Pancreas (tissue), 10 donors: ENCODE results near the gene HOXA6. TPM values are rescaled to one million over a fixed set of nuclear protein-coding genes. Genes with fewer than 3 reads are reported as not detected.
A peak's percentile ranks its signal among the peaks of the same experiment; 100 is the strongest.

Source experiments
- ATAC-seq, 4 donors: fragments of 200-7000 bp; cut with Tn5 transposase; one replicate each; pipeline versions ENCODE4 v1.8.0 to v1.9.1; 2020; ENCODE audit warnings: mild to moderate bottlenecking in 4 of 4, moderate library complexity in 4 of 4
- DNase-seq, 6 donors: peaks; one replicate each; pipeline ENCODE4 v3.0.0-alpha.2; 2020
- FAIRE-seq: peaks from 2 replicates; lab custom pipeline; 2012; peaks lifted over from hg19 to GRCh38; lab: Jason Lieb, UNC
- H3K27ac ChIP-seq, 4 donors: fragments of 200-600 bp; sonication (generic); 1 replicate in 3 of 4; 2 replicates in 1 of 4; pipeline versions ENCODE4 v1.5.0 to v1.8.0; 2020
- H3K27me3 ChIP-seq, 4 donors: fragments of 200-600 bp; one replicate each; pipeline ENCODE4 v1.8.0; 2021
- H3K36me3 ChIP-seq, 3 donors: fragments of 200-600 bp; sonication (generic) in 1 of 3; one replicate each; pipeline versions ENCODE4 v1.5.0 to v1.8.0; 2020 to 2021
- H3K4me1 ChIP-seq, 3 donors: fragments of 200-600 bp; one replicate each; pipeline ENCODE4 v1.8.0; 2021
- H3K4me3 ChIP-seq, 4 donors: fragments of 200-600 bp; sonication (generic) in 2 of 4; one replicate each; pipeline versions ENCODE4 v1.5.0 to v1.8.0; 2020 to 2021
- H3K9me3 ChIP-seq, 4 donors: fragments of 200-600 bp; one replicate each; pipeline ENCODE4 v1.8.0; 2021
- WGBS, 2 donors: extraction: QIAGEN DNeasy Blood & Tissue Kit; methylation state at CpG; one replicate each; pipeline ENCODE4 v1.1.7; 2013; 5-methylcytosine and 5-hydroxymethylcytosine counted together
- intact Hi-C, 3 donors: fragments of 100-400 bp; cut with DNase I; formaldehyde crosslinking; loops; one replicate each; pipeline versions ENCODE4 v1.11.1 to v1.14.2; 2022
- polyA plus RNA-seq, 2 donors: library from polyadenylated mRNA; stranded (reverse); fragments of 200-250 nt; gene quantifications; one replicate each; pipeline ENCODE4 v1.2.3, GENCODE V29; 2013
- total RNA-seq, 6 donors: library from RNA; stranded (reverse); fragmentation: NEBNext Ultra II Directional in 4 of 6; extraction: Animal tissue kit (Norgen Biotek cat#: 25700) in 4 of 6; gene quantifications; one replicate each; pipeline versions ENCODE4 v1.2.1 to v1.2.4, GENCODE V29; 2021 to 2023
- TF ChIP-seq, protein P1 (sequence below), 4 donors: fragments of 200-600 bp; sonication (generic) in 3 of 4; IDR thresholded peaks; one replicate each; pipeline versions ENCODE4 v1.5.0 to v1.8.0; 2021; ENCODE audit warnings: antibody characterized with exemption in 4 of 4
- donor health status: healthy with polysubstance abuse.
- donor health status: DM: no; HTN: no; CAD: no; lungs with moderate emphysema.
- donor health status: DM: no; HTN: no; CAD: no.
- donor health status: control.
- donor health status: control.
- donor health status: Bipolar disorder and iron deficiency.
- donor health status: DM: yes; HTN: yes; CAD: no.
- donor health status: DM: no; HTN: no; CAD: no.
- donor health status: DM: no; HTN: no; CAD: no.
- donor health status: DM: yes; HTN: yes; CAD: no.

Gene HOXA6
- total and polyA plus RNA-seq, 8 donors = 0.12 to 0.34 TPM; not detected in 6

DNA sequence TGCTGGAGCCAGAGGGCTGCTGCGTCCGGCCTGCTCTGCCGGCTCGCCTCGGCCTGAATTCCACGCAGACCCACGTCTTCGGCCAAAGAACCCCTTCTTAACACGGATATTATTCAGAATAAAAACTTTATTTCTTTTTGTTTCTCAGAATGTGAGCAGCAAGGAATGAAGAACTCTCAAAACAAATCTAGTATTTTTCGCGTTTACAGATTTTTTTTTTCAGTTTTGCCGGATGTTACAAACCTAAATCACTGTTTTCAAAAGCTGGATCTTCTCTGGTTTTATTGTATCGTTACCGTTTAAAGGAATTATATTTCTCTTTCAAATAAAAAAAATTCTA is 40.7 kb downstream of the HOXA6 start:
- DNase-seq = no peak
- 19 to 24% methylated on average over 14 of the region's 14 CpGs for WGBS, 2 donors
- Histone ChIP-seq H3K4me3 (peak overlapping the region in 1 of 4 donors; percentile 17), H3K36me3 (no peaks in the 10 kb centered on the region), H3K4me1 (no peaks in the 10 kb centered on the region), H3K27me3 (peaks cover 0 to 55% (median 4%) of the 10 kb centered on the region in 4 donors), H3K27ac (peak overlapping the region in 2 of 4 donors; percentile 37 to 40), H3K9me3 (no peaks in the 10 kb centered on the region)
- TF ChIP-seq, protein P1, sequence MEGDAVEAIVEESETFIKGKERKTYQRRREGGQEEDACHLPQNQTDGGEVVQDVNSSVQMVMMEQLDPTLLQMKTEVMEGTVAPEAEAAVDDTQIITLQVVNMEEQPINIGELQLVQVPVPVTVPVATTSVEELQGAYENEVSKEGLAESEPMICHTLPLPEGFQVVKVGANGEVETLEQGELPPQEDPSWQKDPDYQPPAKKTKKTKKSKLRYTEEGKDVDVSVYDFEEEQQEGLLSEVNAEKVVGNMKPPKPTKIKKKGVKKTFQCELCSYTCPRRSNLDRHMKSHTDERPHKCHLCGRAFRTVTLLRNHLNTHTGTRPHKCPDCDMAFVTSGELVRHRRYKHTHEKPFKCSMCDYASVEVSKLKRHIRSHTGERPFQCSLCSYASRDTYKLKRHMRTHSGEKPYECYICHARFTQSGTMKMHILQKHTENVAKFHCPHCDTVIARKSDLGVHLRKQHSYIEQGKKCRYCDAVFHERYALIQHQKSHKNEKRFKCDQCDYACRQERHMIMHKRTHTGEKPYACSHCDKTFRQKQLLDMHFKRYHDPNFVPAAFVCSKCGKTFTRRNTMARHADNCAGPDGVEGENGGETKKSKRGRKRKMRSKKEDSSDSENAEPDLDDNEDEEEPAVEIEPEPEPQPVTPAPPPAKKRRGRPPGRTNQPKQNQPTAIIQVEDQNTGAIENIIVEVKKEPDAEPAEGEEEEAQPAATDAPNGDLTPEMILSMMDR (IDR thresholded peaks at IDR 0.05) = no peak
- intact Hi-C loops = no loop called here
- no peak for FAIRE-seq
- no peak for ATAC-seq

DNA sequence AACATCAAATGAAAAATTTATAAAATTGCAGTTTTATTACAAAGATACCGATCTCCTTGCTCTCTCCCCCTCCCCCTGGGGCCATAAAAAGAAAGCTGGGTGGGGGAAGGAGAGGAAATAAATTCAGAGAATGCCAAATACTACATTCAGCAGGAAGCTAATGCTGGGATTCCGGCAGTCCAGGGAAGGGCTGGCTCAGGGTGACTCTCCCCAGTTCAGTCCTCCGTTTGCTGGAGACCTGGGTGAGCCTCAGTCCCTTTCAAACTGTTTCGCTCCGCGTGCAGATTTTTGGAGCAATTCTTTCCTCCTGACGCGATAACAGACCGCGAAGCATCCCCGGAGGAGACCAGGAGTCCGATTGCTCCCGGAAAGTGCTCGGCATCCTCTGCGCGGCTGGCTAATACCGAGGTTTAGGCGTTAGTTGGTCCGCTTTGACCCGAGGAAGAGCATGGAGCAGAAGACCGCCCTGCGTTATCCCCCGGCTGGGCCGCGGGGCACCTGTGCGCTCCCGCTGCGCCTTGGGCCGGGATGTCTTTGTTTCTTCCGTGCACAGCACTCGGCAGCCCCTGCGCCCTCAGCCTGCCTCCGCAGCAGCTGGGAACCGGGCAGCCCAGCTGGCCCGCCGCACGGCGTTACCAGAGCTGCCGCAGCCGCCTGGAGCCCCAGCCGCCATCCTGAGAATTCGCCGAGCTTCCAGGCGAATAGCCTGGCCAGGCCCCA is 41.2 kb downstream of the HOXA6 start:
- H3K4me1 ChIP-seq = no peaks in the 10 kb centered on the region
- peak overlapping the region in 1 of 4 donors; percentile 17 for H3K4me3 ChIP-seq
- peaks cover 0 to 56% (median 4%) of the 10 kb centered on the region in 4 donors for H3K27me3 ChIP-seq
- TF ChIP-seq, protein P1 (IDR thresholded peaks at IDR 0.05) = no peak
- intact Hi-C loops = no loop called here
- no peaks in the 10 kb centered on the region for H3K9me3 ChIP-seq
- WGBS, 2 donors = 7 to 15% methylated on average over 42 to 44 of the region's 44 CpGs
- FAIRE-seq (no peak), ATAC-seq (peak in 1 of 4 donors; percentile 32), DNase-seq (peak in 1 of 6 donors; percentile 59)
- peak overlapping the region in 2 of 4 donors; percentile 37 to 40 for H3K27ac ChIP-seq
- no peaks in the 10 kb centered on the region for H3K36me3 ChIP-seq

DNA sequence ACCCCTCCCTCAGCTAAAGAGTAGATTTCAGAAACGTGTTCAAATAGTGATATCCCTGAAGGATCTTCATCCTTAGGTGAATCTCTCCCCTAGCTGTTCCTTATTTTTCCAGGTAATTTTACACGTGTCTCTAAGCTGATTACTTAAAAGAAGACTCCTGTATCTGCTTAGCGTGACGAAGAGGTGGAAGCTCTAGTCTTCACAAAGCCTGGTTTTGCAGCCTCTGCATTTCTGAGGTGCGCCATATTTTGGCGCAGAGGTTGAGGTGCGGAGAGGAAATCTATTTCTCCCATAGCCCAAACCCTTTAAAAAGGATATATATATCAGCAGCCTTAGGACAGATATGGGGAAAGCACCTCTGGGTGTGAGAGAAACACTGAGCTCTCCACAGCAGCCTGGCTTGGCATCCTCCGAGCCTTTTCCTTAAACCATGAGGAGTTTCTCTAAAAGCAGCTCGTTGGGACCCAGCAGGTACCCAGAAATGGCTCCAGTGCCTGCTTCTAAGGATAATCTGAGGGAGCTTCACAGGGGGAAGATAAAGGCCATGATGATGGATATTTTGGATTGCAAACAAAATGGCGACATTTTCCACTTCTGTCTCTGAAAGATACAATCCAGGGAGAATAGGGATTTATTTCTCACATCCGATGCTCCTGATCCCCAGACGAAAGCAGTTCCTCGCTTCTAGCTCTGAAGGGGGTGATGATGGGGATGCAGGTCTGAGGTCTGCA is 42.1 kb downstream of the HOXA6 start:
- intact Hi-C loops = no loop called here
- FAIRE-seq = no peak
- H3K27ac ChIP-seq = no peak overlapping the region
- H3K36me3 ChIP-seq = no peaks in the 10 kb centered on the region
- ATAC-seq = no peak
- no peaks in the 10 kb centered on the region for H3K4me1 ChIP-seq
- no peak overlapping the region for H3K4me3 ChIP-seq
- TF ChIP-seq, protein P1 (IDR thresholded peaks at IDR 0.05) = no peak
- H3K9me3 ChIP-seq = no peaks in the 10 kb centered on the region
- 34 to 37% methylated on average over 13 of the region's 13 CpGs for WGBS, 2 donors
- DNase-seq = no peak
- H3K27me3 ChIP-seq = peaks cover 0 to 61% (median 4%) of the 10 kb centered on the region in 4 donors

DNA sequence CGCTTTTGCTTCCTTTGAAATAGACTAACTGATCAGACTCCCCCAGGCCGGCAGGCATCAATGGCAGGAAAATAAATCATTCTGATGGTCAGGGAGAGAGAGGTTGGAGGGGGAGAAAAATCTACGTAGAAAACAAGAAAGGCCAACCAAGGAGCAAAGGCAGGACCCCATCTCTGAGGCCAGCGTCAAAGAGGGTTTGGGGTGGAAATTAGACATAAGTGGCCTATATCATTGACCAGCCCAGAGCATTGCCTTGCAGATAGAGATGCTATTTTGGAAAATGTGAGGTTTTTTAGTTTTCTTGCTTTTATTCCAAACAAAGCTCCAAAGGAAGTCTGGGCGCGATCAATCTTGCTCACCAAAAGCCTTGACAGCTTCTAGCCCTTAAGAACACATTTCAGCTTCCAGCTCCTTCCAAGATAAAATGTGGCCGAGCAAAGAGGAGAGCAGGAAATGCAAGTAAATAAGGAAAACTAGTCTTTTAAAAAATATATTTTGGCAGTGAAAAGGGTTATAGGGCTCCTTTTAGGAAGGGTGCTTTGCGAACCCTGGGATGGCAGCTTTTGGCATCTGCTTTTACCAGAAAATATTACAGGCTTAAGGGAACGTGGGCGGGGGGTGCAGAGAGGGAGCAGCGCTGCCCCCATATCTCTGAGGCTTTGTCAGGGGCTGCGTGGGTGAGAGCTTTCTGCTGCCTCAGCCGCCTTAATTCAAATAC is 43.1 kb downstream of the HOXA6 start:
- intact Hi-C loops = no loop called here
- no peak for DNase-seq
- FAIRE-seq = no peak
- Histone ChIP-seq H3K27me3 (peaks cover 0 to 68% (median 9%) of the 10 kb centered on the region in 4 donors), H3K4me1 (peaks cover 0 to 4% (median 1%) of the 10 kb centered on the region in 3 donors), H3K27ac (no peak overlapping the region), H3K4me3 (no peak overlapping the region), H3K9me3 (no peaks in the 10 kb centered on the region), H3K36me3 (no peaks in the 10 kb centered on the region)
- TF ChIP-seq, protein P1 (IDR thresholded peaks at IDR 0.05) = no peak
- 17 to 20% methylated on average over 13 of the region's 13 CpGs for WGBS, 2 donors
- no peak for ATAC-seq
